Anterior cingulate cortex (tissue), 58 donors: ENCODE results near the gene FOXE3.

Experiments
- DNase-seq, 58 donors: peaks; one replicate each; lab custom pipeline; 2025; lab: John Stamatoyannopoulos, UW

FOXE3 gene

GRCh38 chr1:47415728-47416318 is at the start of gene FOXE3:
Gene FOXE3 (plus strand): TSS chr1:47416285. CDS start chr1:47416316, 31 bp downstream.
- no peak for DNase-seq

- DNase-seq, result no peak
Observed at GRCh38 chr1:47367651-47368050, 48.4 kb upstream of the FOXE3 start.

- no peak for DNase-seq
Observed at GRCh38 chr1:47371016-47371517, 45.0 kb upstream of the FOXE3 start.

GRCh38 chr1:47374501-47374900 is 41.6 kb upstream of the FOXE3 start:
- no peak for DNase-seq

- DNase-seq, result no peak
Observed at GRCh38 chr1:47378147-47378546, 37.9 kb upstream of the FOXE3 start.

GRCh38 chr1:47380699-47381098 is 35.4 kb upstream of the FOXE3 start:
- DNase-seq, result no peak

- no peak for DNase-seq
Observed at GRCh38 chr1:47382399-47382983, 33.6 kb upstream of the FOXE3 start.

GRCh38 chr1:47384083-47384482 is 32.0 kb upstream of the FOXE3 start:
- DNase-seq, result no peak

- no peak for DNase-seq
Observed at GRCh38 chr1:47385020-47385419, 31.1 kb upstream of the FOXE3 start.

GRCh38 chr1:47386268-47386667 is 29.8 kb upstream of the FOXE3 start:
- DNase-seq, result no peak

GRCh38 chr1:47388030-47388890 is 27.8 kb upstream of the FOXE3 start:
- DNase-seq, result peak in 4 of 58 donors; percentile 1 to 10 (median 6)

GRCh38 chr1:47388891-47389238 is 27.2 kb upstream of the FOXE3 start:
- peak in 45 of 58 donors; percentile 2 to 72 (median 21) for DNase-seq

GRCh38 chr1:47389731-47390130 is 26.4 kb upstream of the FOXE3 start:
- no peak for DNase-seq

- DNase-seq, result no peak
Observed at GRCh38 chr1:47390843-47391242, 25.2 kb upstream of the FOXE3 start.

GRCh38 chr1:47393141-47393540 is 22.9 kb upstream of the FOXE3 start:
- no peak for DNase-seq

GRCh38 chr1:47395433-47395832 is 20.7 kb upstream of the FOXE3 start:
- no peak for DNase-seq

- DNase-seq, result no peak
Observed at GRCh38 chr1:47396671-47397196, 19.4 kb upstream of the FOXE3 start.

GRCh38 chr1:47399138-47399845 is 16.8 kb upstream of the FOXE3 start:
- DNase-seq, result no peak

GRCh38 chr1:47399846-47400155 is 16.3 kb upstream of the FOXE3 start:
- no peak for DNase-seq

GRCh38 chr1:47401761-47402160 is 14.3 kb upstream of the FOXE3 start:
- no peak for DNase-seq

- DNase-seq, result no peak
Observed at GRCh38 chr1:47402591-47402990, 13.5 kb upstream of the FOXE3 start.
